Type B pancreatic cell (in vitro differentiated cells): Measurements from ENCODE around the gene KRT36. TPM values are rescaled to one million over a fixed set of nuclear protein-coding genes. Genes with fewer than 3 reads are reported as not detected.

Experiments
- DNase-seq: peaks from one replicate; pipeline ENCODE4 v3.0.0; 2021; ENCODE audit warnings: mixed read lengths; ENCODE audit not compliant: unreplicated experiment; ENCODE audit errors: extremely low spot score
- H3K27ac Mint-ChIP-seq: 2 replicates; pipeline ENCODE4 v1.8.0; 2021; ENCODE audit warnings: mild to moderate bottlenecking, mixed read lengths
- H3K27me3 Mint-ChIP-seq: 2 replicates; pipeline ENCODE4 v1.8.0; 2021; ENCODE audit warnings: mixed read lengths
- H3K36me3 Mint-ChIP-seq: 2 replicates; pipeline ENCODE4 v1.8.0; 2021; ENCODE audit warnings: mixed read lengths
- H3K4me1 Mint-ChIP-seq: one replicate; pipeline ENCODE4 v1.8.0; 2021; ENCODE audit warnings: mixed read lengths; ENCODE audit not compliant: unreplicated experiment
- H3K4me3 Mint-ChIP-seq: 2 replicates; pipeline ENCODE4 v1.8.0; 2021; ENCODE audit warnings: mild to moderate bottlenecking, mixed read lengths
- H3K9me3 Mint-ChIP-seq: 2 replicates; pipeline ENCODE4 v1.8.0; 2021; ENCODE audit warnings: mixed read lengths
- CTCF ChIP-seq: fragments of 200-600 bp; sonication (generic); conservative IDR thresholded peaks from 2 replicates; pipeline ENCODE4 v1.5.0; 2021; ENCODE audit warnings: antibody characterized with exemption, mild to moderate bottlenecking
- total RNA-seq: library from RNA; stranded (reverse); gene quantifications from 2 replicates; pipeline ENCODE4 v1.2.1, GENCODE V29; 2021; ENCODE audit warnings: low replicate concordance

KRT36 gene
- total RNA-seq, 1 donor from 2014 or later: 0.17 TPM

- no peaks in the 10 kb centered on the region for H3K9me3 Mint-ChIP-seq
- no peak for DNase-seq
- no peaks in the 10 kb centered on the region for H3K27me3 Mint-ChIP-seq
- H3K4me3 Mint-ChIP-seq: no peak overlapping the region
- no peak overlapping the region for H3K27ac Mint-ChIP-seq
- TF ChIP-seq CTCF: no peak
- peaks cover under 1% of the 10 kb centered on the region for H3K4me1 Mint-ChIP-seq
- no peaks in the 10 kb centered on the region for H3K36me3 Mint-ChIP-seq
These were observed 11.5 kb downstream of the KRT36 start for GRCh38 chr17:41478237-41478636.

- no peak for TF ChIP-seq CTCF
- Mint-ChIP-seq H3K27me3 (no peaks in the 10 kb centered on the region), H3K4me1 (no peaks in the 10 kb centered on the region), H3K9me3 (peaks cover 5% of the 10 kb centered on the region), H3K36me3 (no peaks in the 10 kb centered on the region), H3K4me3 (no peak overlapping the region), H3K27ac (no peak overlapping the region)
- DNase-seq: no peak
These were observed 12.6 kb downstream of the KRT36 start for GRCh38 chr17:41476866-41477815.

GRCh38 chr17:41475421-41475820, 14.3 kb downstream of the KRT36 start:
- Mint-ChIP-seq H3K4me1 (no peaks in the 10 kb centered on the region), H3K36me3 (no peaks in the 10 kb centered on the region), H3K9me3 (peaks cover 5% of the 10 kb centered on the region), H3K27me3 (no peaks in the 10 kb centered on the region), H3K27ac (no peak overlapping the region), H3K4me3 (no peak overlapping the region)
- no peak for TF ChIP-seq CTCF
- DNase-seq: no peak

GRCh38 chr17:41474863-41475262, 14.8 kb downstream of the KRT36 start:
- no peak for DNase-seq
- Mint-ChIP-seq H3K4me3 (no peak overlapping the region), H3K36me3 (no peaks in the 10 kb centered on the region), H3K27me3 (no peaks in the 10 kb centered on the region), H3K9me3 (peaks cover 5% of the 10 kb centered on the region), H3K27ac (no peak overlapping the region), H3K4me1 (no peaks in the 10 kb centered on the region)
- TF ChIP-seq CTCF: no peak

GRCh38 chr17:41468346-41468745, 21.4 kb downstream of the KRT36 start:
- no peak for DNase-seq
- Mint-ChIP-seq H3K27me3 (peaks cover 2% of the 10 kb centered on the region), H3K4me1 (peaks cover 6% of the 10 kb centered on the region), H3K36me3 (no peaks in the 10 kb centered on the region), H3K4me3 (no peak overlapping the region), H3K27ac (no peak overlapping the region), H3K9me3 (peaks cover 11% of the 10 kb centered on the region)
- no peak for TF ChIP-seq CTCF
